KMS-11 (cell line): ENCODE data around the gene UBN2.

ENCODE experiments used
- H2AFZ ChIP-seq: fragments of 200-600 bp; sonication (generic); 2 replicates; pipeline ENCODE4 v1.6.1; 2016; ENCODE audit warnings: antibody characterized with exemption, mixed run types, low read depth
- H3K27ac ChIP-seq: fragments of 200-600 bp; sonication (generic); 2 replicates; pipeline ENCODE4 v1.6.1; 2016; ENCODE audit warnings: mild to moderate bottlenecking, mixed run types
- H3K27me3 ChIP-seq: fragments of 200-600 bp; sonication (generic); 2 replicates; pipeline ENCODE4 v1.6.1; 2017; ENCODE audit warnings: mild to moderate bottlenecking, low read depth, mixed run types, moderate library complexity; ENCODE audit not compliant: insufficient read depth
- H3K36me3 ChIP-seq: fragments of 200-600 bp; sonication (generic); 2 replicates; pipeline ENCODE4 v1.6.1; 2017; ENCODE audit warnings: mild to moderate bottlenecking, mixed run types; ENCODE audit not compliant: insufficient read depth
- H3K4me1 ChIP-seq: fragments of 200-600 bp; sonication (generic); 2 replicates; pipeline ENCODE4 v1.6.1; 2016; ENCODE audit warnings: mild to moderate bottlenecking, low read depth, mixed run types; ENCODE audit not compliant: poor library complexity, severe bottlenecking
- H3K4me2 ChIP-seq: fragments of 200-600 bp; sonication (generic); 2 replicates; pipeline ENCODE4 v1.7.0; 2016; ENCODE audit warnings: mild to moderate bottlenecking, mixed run types
- H3K4me3 ChIP-seq: fragments of 200-600 bp; sonication (generic); IDR thresholded peaks from 2 replicates; pipeline ENCODE4 v1.6.1; 2017; ENCODE audit warnings: low read depth, low read length, mixed read lengths; ENCODE audit not compliant: insufficient read depth
- H3K79me2 ChIP-seq: fragments of 200-600 bp; sonication (generic); 2 replicates; pipeline ENCODE4 v1.6.1; 2016; ENCODE audit warnings: low read depth, mixed run types; ENCODE audit not compliant: insufficient read depth
- H3K9ac ChIP-seq: fragments of 200-600 bp; sonication (generic); 2 replicates; pipeline ENCODE4 v1.6.1; 2016; ENCODE audit warnings: mild to moderate bottlenecking, mixed run types
- H4K20me1 ChIP-seq: fragments of 200-600 bp; sonication (generic); 2 replicates; pipeline ENCODE4 v1.6.1; 2016; ENCODE audit warnings: mild to moderate bottlenecking, mixed run types; ENCODE audit not compliant: insufficient read depth
- TF ChIP-seq, protein P1 (sequence below): fragments of 200-600 bp; sonication (generic); conservative IDR thresholded peaks from 2 replicates; pipeline ENCODE4 v1.6.1; 2017; ENCODE audit warnings: low read depth, mild to moderate bottlenecking, antibody characterized with exemption, low read length, moderate library complexity, mixed read lengths

UBN2 gene

DNA sequence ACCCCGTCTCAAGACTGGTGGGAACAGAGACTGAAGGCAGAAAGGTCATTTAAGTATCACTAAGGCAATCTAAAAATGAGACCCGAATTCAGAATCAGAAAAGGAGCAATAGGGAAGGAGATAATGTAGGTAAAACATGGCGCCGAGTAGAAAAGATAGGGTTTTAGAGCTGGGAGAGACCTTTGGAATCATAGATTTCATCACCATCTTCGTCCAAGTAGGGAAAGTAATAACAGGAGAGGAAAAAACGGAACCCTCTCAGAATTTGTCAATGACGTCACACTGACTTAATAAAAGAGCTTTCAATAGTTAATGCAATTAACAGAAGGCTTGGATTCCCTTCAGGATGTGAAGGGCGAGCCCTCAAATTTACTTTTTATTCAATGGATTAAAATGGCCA, 1.0 kb upstream of the UBN2 start:
- Histone ChIP-seq H3K36me3 (no peaks in the 10 kb centered on the region), H3K4me3 (no peak overlapping the region), H3K79me2 (peaks cover 31% of the 10 kb centered on the region), H3K9ac (no peak overlapping the region), H2AFZ (peak overlapping the region; percentile 82), H3K4me1 (peaks cover 26% of the 10 kb centered on the region), H3K4me2 (peak overlapping the region; percentile 49), H3K27me3 (no peaks in the 10 kb centered on the region), H4K20me1 (no peaks in the 10 kb centered on the region), H3K27ac (no peak overlapping the region)
- TF ChIP-seq, protein P1, sequence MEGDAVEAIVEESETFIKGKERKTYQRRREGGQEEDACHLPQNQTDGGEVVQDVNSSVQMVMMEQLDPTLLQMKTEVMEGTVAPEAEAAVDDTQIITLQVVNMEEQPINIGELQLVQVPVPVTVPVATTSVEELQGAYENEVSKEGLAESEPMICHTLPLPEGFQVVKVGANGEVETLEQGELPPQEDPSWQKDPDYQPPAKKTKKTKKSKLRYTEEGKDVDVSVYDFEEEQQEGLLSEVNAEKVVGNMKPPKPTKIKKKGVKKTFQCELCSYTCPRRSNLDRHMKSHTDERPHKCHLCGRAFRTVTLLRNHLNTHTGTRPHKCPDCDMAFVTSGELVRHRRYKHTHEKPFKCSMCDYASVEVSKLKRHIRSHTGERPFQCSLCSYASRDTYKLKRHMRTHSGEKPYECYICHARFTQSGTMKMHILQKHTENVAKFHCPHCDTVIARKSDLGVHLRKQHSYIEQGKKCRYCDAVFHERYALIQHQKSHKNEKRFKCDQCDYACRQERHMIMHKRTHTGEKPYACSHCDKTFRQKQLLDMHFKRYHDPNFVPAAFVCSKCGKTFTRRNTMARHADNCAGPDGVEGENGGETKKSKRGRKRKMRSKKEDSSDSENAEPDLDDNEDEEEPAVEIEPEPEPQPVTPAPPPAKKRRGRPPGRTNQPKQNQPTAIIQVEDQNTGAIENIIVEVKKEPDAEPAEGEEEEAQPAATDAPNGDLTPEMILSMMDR: no peak

DNA sequence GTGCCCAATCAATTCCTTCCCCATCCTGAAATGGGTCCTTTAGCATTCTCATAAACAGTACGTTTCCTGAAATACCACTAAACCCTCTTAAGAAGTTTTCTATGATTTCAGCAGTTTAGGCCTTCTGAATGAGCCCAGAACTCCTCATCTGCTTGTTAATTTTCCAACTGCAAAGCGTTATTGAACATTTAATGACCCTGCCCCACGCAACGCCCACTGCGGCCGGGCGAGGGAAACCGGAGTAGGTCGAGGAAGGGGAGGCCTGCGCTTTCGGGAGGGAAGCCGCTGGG, 608 bp upstream of the UBN2 start:
- peaks cover 26% of the 10 kb centered on the region for H3K4me1 ChIP-seq

DNA sequence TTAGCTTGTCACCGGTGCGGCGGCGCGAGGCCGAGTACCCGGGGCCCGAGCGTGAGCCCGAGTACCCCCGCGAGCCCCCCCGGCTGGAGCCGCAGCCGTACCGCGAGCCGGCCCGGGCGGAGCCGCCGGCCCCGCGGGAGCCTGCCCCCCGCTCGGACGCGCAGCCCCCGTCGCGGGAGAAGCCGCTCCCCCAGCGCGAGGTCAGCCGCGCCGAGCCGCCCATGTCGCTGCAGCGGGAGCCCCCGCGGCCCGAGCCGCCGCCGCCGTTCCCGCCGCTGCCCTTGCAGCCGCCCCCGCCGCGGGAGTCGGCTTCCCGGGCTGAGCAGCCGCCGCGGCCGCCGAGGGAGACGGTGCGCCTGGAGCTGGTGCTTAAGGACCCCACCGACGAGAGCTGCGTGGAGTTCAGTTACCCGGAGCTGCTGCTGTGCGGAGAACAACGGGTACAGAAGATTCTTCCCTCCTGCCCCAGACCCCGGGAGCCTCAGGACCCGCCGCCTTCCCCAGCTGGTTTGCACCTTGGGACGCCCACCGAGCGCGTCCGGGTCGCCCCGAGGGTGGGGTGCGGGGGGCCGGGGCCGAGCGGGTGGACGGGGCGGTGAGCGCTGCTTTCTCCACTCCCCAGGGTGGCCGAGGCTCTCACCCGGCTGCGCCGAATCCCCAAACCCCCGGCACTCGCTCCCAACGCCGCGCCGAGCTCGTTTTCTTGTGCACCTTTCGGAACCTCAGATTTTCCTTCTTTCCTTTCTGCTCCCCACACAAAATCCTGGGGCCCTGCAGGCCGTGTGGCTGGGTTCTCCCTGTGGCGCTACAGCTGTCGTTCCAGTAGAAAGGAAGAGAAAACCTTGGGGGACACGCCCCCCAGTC, 708 bp downstream of the UBN2 start:
- Histone ChIP-seq H3K27me3 (no peaks in the 10 kb centered on the region), H3K4me1 (peaks cover 26% of the 10 kb centered on the region), H3K4me3 (no peak overlapping the region), H3K79me2 (peaks cover 36% of the 10 kb centered on the region), H2AFZ (peak overlapping the region; percentile 82), H3K4me2 (peak overlapping the region; percentile 78), H3K27ac (peak overlapping the region; percentile 60), H4K20me1 (no peaks in the 10 kb centered on the region), H3K9ac (peak overlapping the region; percentile 83), H3K36me3 (no peaks in the 10 kb centered on the region)
- TF ChIP-seq, protein P1: no peak

More for the DNA sequence above, 608 bp upstream of the UBN2 start:
- H3K9ac ChIP-seq: peak overlapping the region; percentile 83; the same call in 1 of the 2 replicates
- H2AFZ ChIP-seq: peak overlapping the region; percentile 82
- H3K27ac ChIP-seq: no peak overlapping the region
- H3K27me3 ChIP-seq: no peaks in the 10 kb centered on the region
- no peaks in the 10 kb centered on the region for H4K20me1 ChIP-seq
- H3K36me3 ChIP-seq: no peaks in the 10 kb centered on the region
- no peak overlapping the region for H3K4me3 ChIP-seq
- TF ChIP-seq, protein P1: no peak
- peaks cover 31% of the 10 kb centered on the region for H3K79me2 ChIP-seq
- H3K4me2 ChIP-seq: peak overlapping the region; percentile 49

DNA sequence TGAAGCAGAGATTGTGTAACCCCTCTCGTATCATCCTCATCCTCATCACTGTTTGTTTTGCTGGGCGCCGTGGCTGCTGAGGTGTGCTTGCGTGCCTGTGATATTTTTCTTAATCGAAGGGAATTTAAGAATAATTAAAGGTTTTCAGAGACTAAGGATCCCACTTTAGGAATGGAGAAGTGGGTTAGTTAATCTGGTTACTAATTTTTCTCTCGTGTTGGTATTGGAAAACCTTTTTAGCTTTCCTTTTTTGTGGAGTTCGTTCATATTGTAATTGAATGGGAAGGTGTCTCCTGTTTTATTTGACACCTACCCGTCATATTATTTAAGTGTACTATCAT, 1.3 kb downstream of the UBN2 start:
- Histone ChIP-seq H3K27ac (no peak overlapping the region), H3K4me1 (peaks cover 26% of the 10 kb centered on the region), H3K4me2 (peak overlapping the region; percentile 78), H4K20me1 (no peaks in the 10 kb centered on the region), H2AFZ (peak overlapping the region; percentile 20; the same call in 1 of the 2 replicates), H3K36me3 (no peaks in the 10 kb centered on the region), H3K27me3 (no peaks in the 10 kb centered on the region), H3K9ac (peak overlapping the region; percentile 83; the same call in 1 of the 2 replicates), H3K4me3 (no peak overlapping the region), H3K79me2 (peaks cover 36% of the 10 kb centered on the region)
- TF ChIP-seq, protein P1: no peak
